Chondrocyte (in vitro differentiated cells): ENCODE measurements around the gene CLCF1. TPM values are rescaled to one million over a fixed set of nuclear protein-coding genes. Genes with fewer than 3 reads are reported as not detected.

ENCODE experiments used
- DNase-seq: peaks from one replicate; pipeline ENCODE4 v3.0.0; 2021; ENCODE audit warnings: mixed read lengths, low spot score
- H3K27ac Mint-ChIP-seq: one replicate; pipeline ENCODE4 v1.8.0; 2021; ENCODE audit warnings: mild to moderate bottlenecking, moderate library complexity, mixed read lengths; ENCODE audit not compliant: unreplicated experiment
- H3K27me3 Mint-ChIP-seq: 2 replicates; pipeline ENCODE4 v1.8.0; 2021; ENCODE audit warnings: low read depth, mixed read lengths
- H3K36me3 Mint-ChIP-seq: 2 replicates; pipeline ENCODE4 v1.8.0; 2021; ENCODE audit warnings: low read depth, mixed read lengths
- H3K4me1 Mint-ChIP-seq: 2 replicates; pipeline ENCODE4 v1.8.0; 2021; ENCODE audit warnings: low read depth, mild to moderate bottlenecking, mixed read lengths
- H3K4me3 Mint-ChIP-seq: one replicate; pipeline ENCODE4 v1.8.0; 2021; ENCODE audit warnings: mild to moderate bottlenecking, moderate library complexity, mixed read lengths; ENCODE audit not compliant: unreplicated experiment
- H3K9me3 Mint-ChIP-seq: 2 replicates; pipeline ENCODE4 v1.8.0; 2021; ENCODE audit warnings: low read depth, mixed read lengths
- total RNA-seq: library from RNA; stranded (reverse); gene quantifications from 3 replicates; pipeline ENCODE4 v1.2.1, GENCODE V29; 2021
- TF ChIP-seq, protein P1 (sequence below): fragments of 200-600 bp; sonication (generic); IDR thresholded peaks from 2 replicates; pipeline ENCODE4 v1.5.0; 2021; ENCODE audit warnings: antibody characterized with exemption, mild to moderate bottlenecking, moderate library complexity

The CLCF1 gene
- total RNA-seq, 1 donor from 2014 or later = 4.9 TPM

- peaks cover 46% of the 10 kb centered on the region for H3K4me1 Mint-ChIP-seq
- DNase-seq = no peak
- no peaks in the 10 kb centered on the region for H3K9me3 Mint-ChIP-seq
- TF ChIP-seq, protein P1, sequence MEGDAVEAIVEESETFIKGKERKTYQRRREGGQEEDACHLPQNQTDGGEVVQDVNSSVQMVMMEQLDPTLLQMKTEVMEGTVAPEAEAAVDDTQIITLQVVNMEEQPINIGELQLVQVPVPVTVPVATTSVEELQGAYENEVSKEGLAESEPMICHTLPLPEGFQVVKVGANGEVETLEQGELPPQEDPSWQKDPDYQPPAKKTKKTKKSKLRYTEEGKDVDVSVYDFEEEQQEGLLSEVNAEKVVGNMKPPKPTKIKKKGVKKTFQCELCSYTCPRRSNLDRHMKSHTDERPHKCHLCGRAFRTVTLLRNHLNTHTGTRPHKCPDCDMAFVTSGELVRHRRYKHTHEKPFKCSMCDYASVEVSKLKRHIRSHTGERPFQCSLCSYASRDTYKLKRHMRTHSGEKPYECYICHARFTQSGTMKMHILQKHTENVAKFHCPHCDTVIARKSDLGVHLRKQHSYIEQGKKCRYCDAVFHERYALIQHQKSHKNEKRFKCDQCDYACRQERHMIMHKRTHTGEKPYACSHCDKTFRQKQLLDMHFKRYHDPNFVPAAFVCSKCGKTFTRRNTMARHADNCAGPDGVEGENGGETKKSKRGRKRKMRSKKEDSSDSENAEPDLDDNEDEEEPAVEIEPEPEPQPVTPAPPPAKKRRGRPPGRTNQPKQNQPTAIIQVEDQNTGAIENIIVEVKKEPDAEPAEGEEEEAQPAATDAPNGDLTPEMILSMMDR = no peak
- peaks cover 10% of the 10 kb centered on the region for H3K36me3 Mint-ChIP-seq
- H3K27ac Mint-ChIP-seq = no peak overlapping the region
- no peaks in the 10 kb centered on the region for H3K27me3 Mint-ChIP-seq
- H3K4me3 Mint-ChIP-seq = no peak overlapping the region
Measured at GRCh38 chr11:67368621-67369020, 4.8 kb downstream of the CLCF1 start.

DNA sequence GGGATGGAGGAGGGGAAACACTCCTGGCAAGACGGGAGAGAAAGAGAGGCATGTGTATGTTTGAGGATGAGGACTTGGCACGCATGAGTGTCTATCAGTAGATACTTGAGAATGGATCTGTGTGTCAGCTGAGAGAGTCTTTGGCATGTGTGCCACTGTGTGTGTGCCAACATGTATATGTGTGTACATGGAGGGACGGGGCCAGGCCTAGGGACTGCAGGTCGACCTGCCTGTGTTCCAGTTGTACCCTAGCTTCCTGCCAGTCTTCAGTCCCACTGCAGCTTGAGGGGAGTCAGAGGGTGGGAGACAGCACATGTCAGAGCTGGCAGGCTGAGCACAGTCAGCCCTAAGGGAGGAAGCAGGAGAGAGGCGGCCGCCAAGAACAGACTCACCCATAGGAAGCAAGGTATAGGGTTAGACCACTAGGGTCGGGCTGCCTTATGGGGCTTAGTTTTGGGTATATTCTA, 5.6 kb downstream of the CLCF1 start:
- TF ChIP-seq, protein P1 = no peak
- H3K36me3 Mint-ChIP-seq = peaks cover 10% of the 10 kb centered on the region
- no peak overlapping the region for H3K4me3 Mint-ChIP-seq
- H3K27ac Mint-ChIP-seq = no peak overlapping the region
- peaks cover 46% of the 10 kb centered on the region for H3K4me1 Mint-ChIP-seq
- DNase-seq = no peak
- no peaks in the 10 kb centered on the region for H3K9me3 Mint-ChIP-seq
- H3K27me3 Mint-ChIP-seq = no peaks in the 10 kb centered on the region

DNA sequence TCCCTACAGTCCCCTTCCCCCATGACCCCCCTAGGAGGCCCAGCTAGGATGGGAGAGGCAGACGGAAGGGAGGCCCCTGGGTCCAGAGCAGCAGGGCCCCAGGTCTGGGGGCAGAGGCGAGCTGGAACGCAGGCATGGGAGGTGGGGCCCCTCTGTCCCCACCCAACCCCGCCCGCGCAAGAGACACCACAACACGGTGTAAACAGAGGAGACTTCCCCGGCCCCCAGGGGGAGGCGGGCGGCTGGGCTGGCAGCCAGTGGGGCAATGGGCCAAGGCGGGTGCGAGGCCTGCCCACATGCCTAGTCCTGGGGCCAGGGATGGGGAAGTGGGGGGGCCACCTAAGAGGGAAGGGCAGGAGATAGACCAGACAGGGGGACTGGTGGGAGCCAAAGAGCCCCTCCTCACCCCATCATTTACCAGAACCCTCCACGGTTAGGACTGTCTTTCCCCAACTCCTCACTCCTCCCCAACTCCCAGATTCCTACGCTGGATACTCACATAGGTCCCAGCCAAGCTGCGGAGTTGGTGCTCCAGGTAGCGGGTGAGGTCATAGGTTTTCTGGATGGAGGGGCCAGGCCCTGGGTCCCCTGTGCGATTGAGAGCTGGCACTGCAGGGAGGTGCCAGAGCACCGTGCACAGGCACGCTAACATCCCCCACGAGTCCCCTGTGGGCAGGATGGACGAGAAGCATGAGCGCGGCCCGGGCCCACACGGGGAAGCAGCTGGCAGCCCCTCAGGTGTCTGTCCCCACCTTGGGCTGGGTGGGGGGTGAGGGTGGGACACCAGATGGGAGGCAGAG, 6.2 kb downstream of the CLCF1 start:
- H3K27me3 Mint-ChIP-seq = no peaks in the 10 kb centered on the region
- TF ChIP-seq, protein P1 = no peak
- H3K36me3 Mint-ChIP-seq = peaks cover 12% of the 10 kb centered on the region
- no peaks in the 10 kb centered on the region for H3K9me3 Mint-ChIP-seq
- H3K27ac Mint-ChIP-seq = no peak overlapping the region
- no peak for DNase-seq
- H3K4me1 Mint-ChIP-seq = peaks cover 46% of the 10 kb centered on the region
- no peak overlapping the region for H3K4me3 Mint-ChIP-seq

DNA sequence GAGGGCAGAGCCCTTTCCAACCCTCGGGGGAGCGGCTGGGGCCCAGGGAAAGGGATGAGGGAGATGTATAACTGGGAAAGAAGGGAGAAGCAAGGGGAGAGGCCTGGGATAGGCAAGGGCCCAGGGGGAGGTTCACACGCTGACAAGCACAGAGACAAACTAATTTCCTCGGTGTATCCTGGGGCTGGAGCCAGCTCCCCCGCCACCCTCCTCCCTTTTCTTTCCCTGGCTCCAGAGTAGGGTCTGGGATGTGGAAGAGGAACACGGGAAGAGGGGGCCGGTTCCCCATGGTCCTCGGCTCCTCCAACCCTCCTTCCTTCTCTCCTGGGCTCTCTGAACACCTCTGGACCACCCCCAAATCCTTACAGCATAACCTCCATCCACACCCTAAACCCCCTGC, 6.9 kb downstream of the CLCF1 start:
- Mint-ChIP-seq H3K9me3 (no peaks in the 10 kb centered on the region), H3K27ac (no peak overlapping the region), H3K36me3 (peaks cover 12% of the 10 kb centered on the region), H3K4me3 (no peak overlapping the region), H3K4me1 (peaks cover 42% of the 10 kb centered on the region), H3K27me3 (no peaks in the 10 kb centered on the region)
- TF ChIP-seq, protein P1 = no peak
- DNase-seq = no peak

- H3K4me1 Mint-ChIP-seq = peaks cover 35% of the 10 kb centered on the region
- H3K9me3 Mint-ChIP-seq = no peaks in the 10 kb centered on the region
- TF ChIP-seq, protein P1 = no peak
- H3K27ac Mint-ChIP-seq = no peak overlapping the region
- peaks cover 12% of the 10 kb centered on the region for H3K36me3 Mint-ChIP-seq
- H3K4me3 Mint-ChIP-seq = no peak overlapping the region
- no peaks in the 10 kb centered on the region for H3K27me3 Mint-ChIP-seq
- no peak for DNase-seq
Measured at GRCh38 chr11:67365736-67366444, 7.5 kb downstream of the CLCF1 start.
